Activated naive CD8-positive, alpha-beta T cell treated with anti-CD3 and anti-CD28 coated beads, Interleukin-2, amount 50 U/mL, for 24 hours (primary cell): ENCODE measurements around the gene REPIN1.
A peak's percentile ranks its signal among the peaks of the same experiment; 100 is the strongest.

Source experiments
- ATAC-seq: fragments of 150-1000 bp; cut with Tn5 transposase; one replicate; pipeline ENCODE4 v1.10.0; 2021
- DNase-seq: peaks from one replicate; pipeline ENCODE4 v3.0.0; 2021
- H3K27ac Mint-ChIP-seq: one replicate; pipeline ENCODE4 v1.8.0; 2021; ENCODE audit warnings: mild to moderate bottlenecking, mixed read lengths
- H3K27me3 Mint-ChIP-seq: one replicate; pipeline ENCODE4 v1.8.0; 2021; ENCODE audit warnings: mixed read lengths
- H3K36me3 Mint-ChIP-seq: one replicate; pipeline ENCODE4 v1.8.0; 2021; ENCODE audit warnings: low read depth, mixed read lengths
- H3K4me1 Mint-ChIP-seq: one replicate; pipeline ENCODE4 v1.8.0; 2021; ENCODE audit warnings: mixed read lengths
- H3K4me3 Mint-ChIP-seq: one replicate; pipeline ENCODE4 v1.8.0; 2021; ENCODE audit warnings: mild to moderate bottlenecking, moderate library complexity, mixed read lengths
- H3K9me3 Mint-ChIP-seq: one replicate; pipeline ENCODE4 v1.8.0; 2021; ENCODE audit warnings: mixed read lengths

REPIN1 gene

DNA sequence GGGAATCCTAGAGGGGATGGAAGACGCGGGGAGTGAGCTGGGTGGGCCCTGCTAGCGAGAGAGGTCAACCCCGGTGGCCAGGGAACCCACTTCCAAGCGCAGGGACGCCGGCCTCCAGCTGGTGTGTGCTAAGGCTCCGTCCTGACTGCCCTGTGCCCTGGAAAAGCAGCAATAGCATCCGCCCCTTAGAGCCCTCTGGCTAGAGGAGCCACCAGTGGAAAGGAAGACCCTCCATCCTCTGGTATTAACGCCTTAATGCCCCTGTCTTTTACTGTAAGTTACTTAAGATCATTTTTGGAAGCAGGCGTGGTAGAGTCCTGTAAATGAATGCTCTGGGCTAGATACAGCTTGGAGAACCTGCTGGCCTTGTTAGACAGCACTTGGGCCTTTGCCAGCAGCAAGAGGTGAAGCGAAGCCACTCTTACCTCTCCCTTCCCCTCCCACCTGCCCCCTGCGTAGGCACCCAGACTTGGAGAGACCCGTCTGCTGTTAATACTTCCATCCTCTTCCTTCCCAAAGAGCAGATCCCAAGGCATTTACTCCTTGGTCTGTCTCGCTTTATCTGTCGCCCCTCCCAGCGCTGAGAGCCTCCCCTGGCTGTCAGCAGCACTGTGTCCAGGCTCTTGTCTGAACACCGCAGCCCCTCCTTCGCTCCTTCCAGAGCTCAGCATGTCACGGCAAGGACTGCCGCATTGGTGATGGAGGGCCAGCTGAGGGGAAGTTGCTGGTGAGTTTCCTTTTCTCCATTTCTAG lies 4.6 kb downstream of the REPIN1 start:
- H3K36me3 Mint-ChIP-seq = peaks cover 5% of the 10 kb centered on the region
- ATAC-seq (no peak), DNase-seq (no peak)
- H3K9me3 Mint-ChIP-seq = no peaks in the 10 kb centered on the region
- H3K4me3 Mint-ChIP-seq = no peak overlapping the region
- H3K27ac Mint-ChIP-seq = no peak overlapping the region
- no peaks in the 10 kb centered on the region for H3K27me3 Mint-ChIP-seq
- peaks cover 57% of the 10 kb centered on the region for H3K4me1 Mint-ChIP-seq

DNA sequence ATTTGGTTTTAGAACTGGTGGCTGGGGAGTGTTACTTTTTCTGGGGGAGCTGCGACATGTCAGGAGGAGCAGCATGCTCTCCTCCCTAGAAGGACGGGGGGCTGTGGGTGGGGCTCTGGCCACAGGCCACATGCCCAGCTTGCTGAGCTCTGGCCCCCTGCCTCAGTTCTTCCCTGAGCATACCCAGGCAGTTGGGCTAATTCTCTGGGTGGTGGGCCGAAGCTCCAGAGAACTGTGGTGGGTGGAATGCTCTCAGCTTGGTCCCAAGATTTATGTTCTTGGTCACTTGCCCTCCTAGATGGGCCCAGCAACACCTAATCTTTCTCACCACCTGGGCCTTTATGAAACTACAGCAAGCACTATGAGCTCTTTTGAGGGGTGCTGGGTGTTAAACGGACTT lies 5.4 kb downstream of the REPIN1 start:
- peaks cover 58% of the 10 kb centered on the region for H3K4me1 Mint-ChIP-seq

DNA sequence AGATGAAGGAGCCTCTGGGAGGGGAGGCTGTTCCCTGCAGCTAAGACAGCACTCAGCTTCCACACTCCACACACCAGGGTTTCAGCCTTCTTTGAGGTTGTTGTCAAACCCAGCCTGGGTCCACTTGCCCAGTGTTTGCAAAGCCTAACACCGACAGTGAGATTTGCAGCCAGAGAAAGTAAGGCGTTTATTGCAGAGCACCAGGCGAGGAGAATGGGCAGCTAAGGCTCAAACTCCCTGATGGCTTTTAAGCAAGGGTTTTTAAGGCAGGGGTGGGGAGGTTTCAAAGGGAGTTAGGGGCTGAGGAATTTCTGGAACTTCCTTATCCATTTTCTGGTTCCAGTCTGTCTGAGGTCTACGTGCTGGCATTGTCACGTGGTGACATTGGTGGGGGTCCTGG lies 5.8 kb downstream of the REPIN1 start:
- peaks cover 5% of the 10 kb centered on the region for H3K36me3 Mint-ChIP-seq
- DNase-seq (no peak), ATAC-seq (no peak)
- H3K27me3 Mint-ChIP-seq = no peaks in the 10 kb centered on the region
- peaks cover 55% of the 10 kb centered on the region for H3K4me1 Mint-ChIP-seq
- no peak overlapping the region for H3K27ac Mint-ChIP-seq
- no peak overlapping the region for H3K4me3 Mint-ChIP-seq
- H3K9me3 Mint-ChIP-seq = no peaks in the 10 kb centered on the region

More for the DNA sequence above, 5.4 kb downstream of the REPIN1 start:
- H3K27me3 Mint-ChIP-seq = no peaks in the 10 kb centered on the region
- peaks cover 5% of the 10 kb centered on the region for H3K36me3 Mint-ChIP-seq
- no peak overlapping the region for H3K4me3 Mint-ChIP-seq
- H3K27ac Mint-ChIP-seq = no peak overlapping the region
- H3K9me3 Mint-ChIP-seq = no peaks in the 10 kb centered on the region
- DNase-seq (no peak), ATAC-seq (no peak)

DNA sequence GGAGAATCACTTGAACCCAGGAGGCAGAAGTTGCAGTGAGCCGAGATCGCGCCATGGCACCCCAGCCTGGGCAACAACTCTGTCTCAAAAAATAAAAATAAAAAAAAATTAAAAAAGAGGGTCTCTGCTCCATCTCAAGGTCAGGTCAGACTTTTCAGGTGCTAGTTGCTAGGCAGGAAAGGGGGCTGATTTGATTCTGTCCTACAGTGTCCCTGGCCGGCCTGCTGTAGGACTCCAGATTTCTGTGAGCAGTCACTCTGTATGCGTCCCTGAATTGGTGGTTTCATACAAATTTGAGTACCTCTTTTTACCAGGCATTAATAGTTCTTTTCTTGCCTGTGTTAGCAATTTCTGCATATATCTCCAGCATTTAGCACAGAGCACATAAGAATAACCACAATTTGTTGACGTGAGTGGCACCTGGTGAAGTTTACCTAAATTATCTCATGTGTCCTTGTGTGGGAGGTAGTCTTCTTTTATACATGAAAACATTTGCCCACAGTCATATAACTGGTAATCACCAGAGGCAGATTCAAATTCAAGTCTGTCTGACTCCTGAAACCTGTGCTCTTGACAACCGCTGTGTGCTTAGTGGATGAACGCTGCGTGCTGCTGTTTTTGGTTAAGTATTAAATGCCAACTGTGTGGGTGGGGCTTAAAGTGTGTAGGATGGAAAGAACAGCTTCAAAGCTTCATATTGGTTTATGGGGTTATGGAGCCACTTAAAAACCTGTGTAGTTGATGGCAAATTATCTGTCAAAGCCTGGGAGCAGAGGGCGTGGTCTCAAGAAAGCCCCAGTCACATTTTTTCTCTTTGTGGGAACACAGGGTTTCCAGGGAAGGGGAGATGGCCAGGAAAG lies 7.3 kb downstream of the REPIN1 start:
- H3K4me1 Mint-ChIP-seq = peaks cover 55% of the 10 kb centered on the region
- DNase-seq (peak; percentile 51), ATAC-seq (peak; percentile 37)
- peaks cover under 1% of the 10 kb centered on the region for H3K36me3 Mint-ChIP-seq
- no peaks in the 10 kb centered on the region for H3K9me3 Mint-ChIP-seq
- no peaks in the 10 kb centered on the region for H3K27me3 Mint-ChIP-seq
- peak overlapping the region; percentile 48 for H3K27ac Mint-ChIP-seq
- peak overlapping the region; percentile 4 for H3K4me3 Mint-ChIP-seq

DNA sequence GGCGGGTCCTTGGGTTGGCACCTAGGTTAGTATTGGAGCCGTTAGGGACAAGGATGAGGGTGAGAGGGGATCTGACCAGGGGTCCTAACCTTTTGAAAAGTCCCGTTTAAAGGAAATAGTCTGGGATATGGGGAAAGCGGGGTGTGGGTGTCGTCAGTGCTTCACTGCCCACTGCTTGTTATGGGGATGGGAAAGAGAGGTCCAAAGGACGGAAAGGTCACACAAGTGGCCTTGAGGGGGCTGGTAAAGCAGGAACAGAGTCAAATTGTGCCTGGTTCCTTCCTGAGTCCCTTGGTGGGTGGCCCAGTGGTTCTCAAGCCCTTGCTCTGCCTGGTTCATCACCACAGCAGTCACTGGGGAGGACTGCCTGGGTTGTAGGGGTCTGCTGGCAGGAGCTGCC lies 7.9 kb downstream of the REPIN1 start:
- no peaks in the 10 kb centered on the region for H3K27me3 Mint-ChIP-seq
- peak overlapping the region; percentile 4 for H3K4me3 Mint-ChIP-seq
- H3K27ac Mint-ChIP-seq = peak overlapping the region; percentile 48
- ATAC-seq (no peak), DNase-seq (no peak)
- no peaks in the 10 kb centered on the region for H3K36me3 Mint-ChIP-seq
- H3K4me1 Mint-ChIP-seq = peaks cover 58% of the 10 kb centered on the region
- no peaks in the 10 kb centered on the region for H3K9me3 Mint-ChIP-seq

DNA sequence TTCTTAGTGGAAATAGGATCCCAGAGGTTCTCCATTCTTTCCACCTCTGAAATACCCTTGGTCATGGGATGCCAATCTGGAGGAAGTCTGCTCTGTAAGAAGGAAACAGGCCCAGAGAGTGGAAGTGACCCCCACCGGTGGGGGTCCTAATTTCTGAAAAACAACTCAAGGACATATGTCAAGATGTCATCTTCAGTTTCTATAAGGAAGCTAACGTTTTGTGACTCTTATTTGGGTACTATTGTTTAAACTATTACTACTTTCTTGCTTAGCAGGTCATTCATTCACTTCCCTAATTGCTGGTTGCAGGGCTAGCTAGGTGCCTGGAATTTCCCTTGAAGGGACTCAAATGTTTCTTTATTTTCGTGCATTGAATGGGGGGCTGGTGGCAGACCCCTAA lies 8.6 kb downstream of the REPIN1 start:
- Mint-ChIP-seq H3K4me3 (no peak overlapping the region), H3K36me3 (no peaks in the 10 kb centered on the region), H3K27me3 (no peaks in the 10 kb centered on the region), H3K27ac (no peak overlapping the region), H3K9me3 (no peaks in the 10 kb centered on the region), H3K4me1 (peaks cover 58% of the 10 kb centered on the region)
- no peak for ATAC-seq
- no peak for DNase-seq

DNA sequence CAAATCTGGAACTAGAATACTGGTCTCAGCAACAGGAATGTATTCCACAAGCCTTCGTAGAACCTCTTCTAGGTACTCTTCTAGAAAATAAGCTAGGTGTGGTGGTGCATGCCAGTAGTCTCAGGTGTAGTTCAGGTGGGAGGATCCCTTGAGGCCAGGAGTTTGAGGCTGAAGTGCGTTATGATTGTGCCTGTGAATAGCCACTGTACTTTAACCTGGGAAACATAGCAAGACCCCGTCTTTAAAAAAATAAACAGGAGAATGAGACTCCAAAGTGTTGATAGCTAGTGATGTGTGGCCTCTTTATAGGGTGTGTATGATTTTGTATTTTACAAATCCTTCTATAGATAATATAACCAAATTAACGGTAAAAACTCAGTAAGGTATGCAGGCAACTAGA lies 9.0 kb downstream of the REPIN1 start:
- no peaks in the 10 kb centered on the region for H3K36me3 Mint-ChIP-seq
- ATAC-seq (no peak), DNase-seq (no peak)
- H3K4me3 Mint-ChIP-seq = peak overlapping the region; percentile 76
- H3K27ac Mint-ChIP-seq = no peak overlapping the region
- peaks cover 58% of the 10 kb centered on the region for H3K4me1 Mint-ChIP-seq
- H3K9me3 Mint-ChIP-seq = no peaks in the 10 kb centered on the region
- no peaks in the 10 kb centered on the region for H3K27me3 Mint-ChIP-seq

DNA sequence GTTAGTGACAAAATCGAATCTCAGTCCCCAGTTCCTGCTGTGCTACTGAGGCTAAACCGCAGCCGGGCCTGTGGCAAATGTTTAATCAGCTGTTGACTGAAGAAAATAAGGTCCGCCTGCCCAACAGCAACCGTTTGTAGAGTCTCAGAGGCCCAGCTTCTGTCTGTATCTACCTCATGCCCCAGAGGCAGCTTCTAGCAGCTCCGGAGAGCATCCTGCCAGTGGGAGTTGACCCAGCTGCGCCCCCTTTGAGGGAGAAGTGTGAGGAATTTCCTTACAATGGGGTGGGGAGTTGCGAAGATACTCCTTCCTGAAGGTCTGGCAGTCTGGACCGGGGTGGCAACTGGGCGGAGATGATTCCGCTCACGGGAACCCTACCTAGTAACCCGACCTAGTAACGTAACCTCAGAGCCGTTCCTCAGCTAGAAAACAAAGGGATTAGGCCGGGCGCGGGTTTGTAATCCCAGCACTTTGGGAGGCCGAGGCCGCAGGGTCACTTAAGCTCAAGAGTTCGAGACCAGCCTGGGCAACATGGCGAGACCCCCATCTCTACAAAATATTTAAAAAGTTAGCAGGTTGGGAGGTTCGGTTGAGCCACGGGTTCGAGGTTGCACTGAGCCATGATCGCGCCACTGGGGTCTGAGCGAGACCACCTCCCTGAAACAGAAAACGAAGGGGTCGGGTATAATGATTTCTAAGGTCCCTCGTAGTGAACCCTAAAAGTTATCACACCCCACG lies 9.7 kb downstream of the REPIN1 start:
- peak overlapping the region; percentile 76 for H3K4me3 Mint-ChIP-seq
- DNase-seq (peak; percentile 37), ATAC-seq (no peak)
- H3K27ac Mint-ChIP-seq = peak overlapping the region; percentile 77
- no peaks in the 10 kb centered on the region for H3K27me3 Mint-ChIP-seq
- no peaks in the 10 kb centered on the region for H3K36me3 Mint-ChIP-seq
- no peaks in the 10 kb centered on the region for H3K9me3 Mint-ChIP-seq
- peaks cover 58% of the 10 kb centered on the region for H3K4me1 Mint-ChIP-seq

DNA sequence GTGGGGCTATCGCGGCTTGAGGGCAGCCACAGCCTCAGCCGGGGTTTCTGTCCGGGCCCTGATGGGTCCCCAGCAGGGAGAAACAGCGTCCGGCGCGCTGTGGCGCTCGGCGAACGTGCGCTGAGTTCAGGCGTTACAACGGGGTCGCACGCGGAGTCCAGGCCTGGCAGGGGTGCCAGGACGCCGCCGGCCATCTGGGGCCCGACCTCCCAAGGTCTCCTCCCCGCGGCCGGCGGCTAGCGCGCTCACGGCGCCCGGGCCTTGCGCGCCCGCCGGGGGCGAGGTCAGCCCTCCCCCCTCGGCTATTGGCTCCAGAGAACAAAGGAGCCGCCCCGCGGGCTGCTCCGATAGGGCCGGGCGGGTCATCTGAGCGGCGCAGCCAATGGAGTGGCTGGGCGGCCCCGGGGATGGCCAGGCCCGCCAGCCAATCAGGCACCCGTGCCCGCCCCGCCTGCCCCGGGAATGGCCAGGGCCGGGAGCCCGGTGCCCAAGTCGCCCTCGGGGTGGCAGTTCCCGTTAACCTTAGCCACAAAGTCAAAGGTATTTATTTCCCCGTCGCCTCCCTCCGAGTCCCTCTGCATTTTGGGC lies 10.3 kb downstream of the REPIN1 start, which contains the start of gene ZNF775:
ZNF775 (plus strand) TSS at position 478 of the 588 bp plus-strand sequence. CDS start 9,141 bp downstream, outside the sequence.
- peak within 1 kb of the TSS; percentile 89 for H3K4me3 Mint-ChIP-seq
- DNase-seq (peak; percentile 92), ATAC-seq (peak; percentile 96)
- H3K4me1 Mint-ChIP-seq = peaks cover 53% of the 10 kb centered on the region
- H3K27ac Mint-ChIP-seq = peak within 1 kb of the TSS; percentile 77
- H3K27me3 Mint-ChIP-seq = no peaks in the 10 kb centered on the region
- H3K36me3 Mint-ChIP-seq = no peaks in the 10 kb centered on the region
- no peaks in the 10 kb centered on the region for H3K9me3 Mint-ChIP-seq

DNA sequence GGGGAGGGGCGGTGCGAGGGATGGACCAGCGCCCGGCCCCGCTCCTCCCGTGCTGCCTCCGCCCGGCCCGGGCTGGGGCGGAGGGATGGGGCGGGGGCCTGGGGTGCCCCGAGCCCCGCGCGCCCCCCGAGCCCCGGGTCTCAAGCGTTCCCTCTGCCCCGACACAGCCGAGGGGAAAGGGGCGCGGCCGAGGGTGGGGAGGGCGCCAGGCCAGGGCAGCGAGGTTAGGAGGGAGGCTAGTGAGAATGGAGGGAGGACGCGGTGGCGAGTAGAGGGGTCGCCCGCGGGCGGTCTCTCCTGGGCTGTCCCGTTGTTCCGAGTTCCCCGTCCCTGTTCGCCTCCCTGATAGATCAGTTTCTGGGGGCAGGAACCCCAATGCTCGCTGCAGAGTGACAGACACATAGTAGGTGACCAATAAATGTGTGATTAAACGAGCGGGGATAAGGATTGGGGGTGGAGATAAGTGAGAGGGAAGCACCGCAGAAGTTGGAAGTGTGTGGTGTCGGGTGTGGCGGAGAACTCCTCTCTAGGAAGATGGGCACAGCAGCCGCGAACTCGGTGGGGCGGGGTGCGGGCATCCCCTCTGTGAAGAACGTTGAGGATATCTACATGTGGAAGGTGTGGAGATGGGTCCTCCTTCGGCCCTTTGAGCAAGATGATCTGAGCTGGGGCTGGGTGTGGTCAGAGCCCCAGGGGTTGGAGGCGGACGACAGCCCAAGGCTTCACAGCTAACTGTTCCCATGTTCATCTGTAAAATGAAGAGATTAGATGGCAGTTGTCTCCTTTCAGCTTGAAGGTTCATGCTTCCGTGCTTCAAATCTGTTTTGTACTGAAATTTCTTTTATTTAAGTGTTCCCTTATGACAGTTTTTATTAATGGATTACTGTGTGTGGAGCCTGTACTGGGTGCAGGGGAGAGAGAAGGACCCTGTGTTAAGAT lies 11.1 kb downstream of the REPIN1 start:
- ATAC-seq = peak; percentile 2
- H3K27ac Mint-ChIP-seq = peak overlapping the region; percentile 66
- H3K27me3 Mint-ChIP-seq = no peaks in the 10 kb centered on the region
- peaks cover 50% of the 10 kb centered on the region for H3K4me1 Mint-ChIP-seq
- peak overlapping the region; percentile 89 for H3K4me3 Mint-ChIP-seq
- H3K9me3 Mint-ChIP-seq = no peaks in the 10 kb centered on the region
- no peaks in the 10 kb centered on the region for H3K36me3 Mint-ChIP-seq
- DNase-seq = no peak

DNA sequence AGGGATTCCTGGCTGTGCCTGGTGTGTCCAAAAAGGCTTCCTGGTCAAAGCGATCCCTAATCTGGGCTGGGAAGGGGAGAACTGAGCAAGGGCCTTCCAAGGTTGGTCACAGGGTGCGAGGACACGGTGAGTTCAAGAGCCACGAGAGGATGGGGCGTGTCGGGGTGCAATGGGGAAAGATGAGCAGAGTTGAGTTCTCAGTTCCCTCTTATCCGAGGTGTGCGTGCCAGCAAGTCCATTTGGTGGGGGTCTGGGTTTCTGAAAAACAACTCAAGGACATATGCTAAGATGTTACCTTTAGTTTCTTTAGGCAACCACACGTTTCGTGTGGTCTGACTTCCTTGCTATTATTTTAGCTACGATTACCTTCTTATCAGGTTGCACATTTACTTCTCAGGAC lies 11.8 kb downstream of the REPIN1 start:
- ATAC-seq = no peak
- Mint-ChIP-seq H3K27ac (no peak overlapping the region), H3K4me3 (peak overlapping the region; percentile 89), H3K4me1 (peaks cover 45% of the 10 kb centered on the region), H3K9me3 (no peaks in the 10 kb centered on the region), H3K36me3 (no peaks in the 10 kb centered on the region), H3K27me3 (no peaks in the 10 kb centered on the region)
- DNase-seq = no peak

DNA sequence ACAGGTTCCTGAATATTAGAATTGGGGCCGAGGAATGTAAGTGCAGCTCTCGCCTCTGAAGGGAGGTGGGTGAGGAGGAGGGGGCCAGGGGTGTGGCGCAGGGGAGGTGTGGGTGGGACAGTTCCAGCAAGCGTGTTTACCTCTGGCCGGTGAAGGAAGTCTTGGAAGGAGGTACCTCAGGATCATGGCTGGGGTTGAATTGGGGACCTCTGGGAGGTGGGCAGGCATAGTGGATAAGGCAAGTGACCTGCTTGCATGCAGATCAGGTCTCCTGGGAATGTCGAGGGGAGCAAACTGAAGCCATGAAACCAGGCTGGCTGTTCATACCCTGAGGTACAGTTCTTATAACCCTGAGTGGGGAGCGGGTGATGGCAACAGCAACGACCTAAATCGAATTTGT lies 12.5 kb downstream of the REPIN1 start:
- Mint-ChIP-seq H3K27me3 (no peaks in the 10 kb centered on the region), H3K27ac (no peak overlapping the region), H3K36me3 (no peaks in the 10 kb centered on the region), H3K4me3 (no peak overlapping the region), H3K4me1 (peaks cover 40% of the 10 kb centered on the region), H3K9me3 (no peaks in the 10 kb centered on the region)
- ATAC-seq (no peak), DNase-seq (no peak)

DNA sequence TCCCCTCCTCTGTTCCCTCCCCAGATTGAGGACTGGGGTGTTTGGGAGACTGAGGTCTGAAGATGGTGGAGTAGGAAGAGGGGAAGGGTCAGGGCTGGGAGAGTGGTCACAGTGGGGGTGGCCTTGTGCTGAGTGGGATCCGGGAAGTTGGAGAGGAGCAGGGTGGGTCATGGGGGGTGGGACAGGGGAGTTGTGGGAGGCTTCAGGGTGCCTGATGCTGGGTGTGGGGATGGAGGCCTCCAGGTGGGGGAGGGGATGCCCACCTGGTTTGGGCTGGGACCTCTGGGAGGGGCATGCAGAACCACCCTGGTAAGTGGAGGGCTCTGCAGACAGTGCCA lies 13.1 kb downstream of the REPIN1 start:
- Mint-ChIP-seq H3K4me1 (peaks cover 33% of the 10 kb centered on the region), H3K27me3 (no peaks in the 10 kb centered on the region), H3K27ac (no peak overlapping the region), H3K4me3 (no peak overlapping the region), H3K9me3 (no peaks in the 10 kb centered on the region), H3K36me3 (no peaks in the 10 kb centered on the region)
- no peak for DNase-seq
- ATAC-seq = no peak
